ENCODE data around the gene EXOC4. TPM values are rescaled to one million over a fixed set of nuclear protein-coding genes. Genes with fewer than 3 reads are reported as not detected.

The EXOC4 gene
- total RNA-seq, 1 donor from 2014 or later: 145 TPM

- DNase-seq (ENCODE audit: low spot score, unreplicated experiment): no peak
- Mint-ChIP-seq H3K4me1 (ENCODE audit: low read depth) (no peaks in the 10 kb centered on the region), H3K9me3 (ENCODE audit: low read depth) (no peaks in the 10 kb centered on the region), H3K27me3 (no peaks in the 10 kb centered on the region), H3K36me3 (ENCODE audit: insufficient read depth) (peaks cover 2% of the 10 kb centered on the region), H3K4me3 (ENCODE audit: low read depth) (no peak overlapping the region), H3K27ac (no peak overlapping the region)
- no peak for TF ChIP-seq CTCF (IDR thresholded peaks at IDR 0.05; ENCODE audit: unreplicated experiment)
These were observed 544.2 kb downstream of the EXOC4 start for GRCh38 chr7:133796782-133797745.

- Mint-ChIP-seq H3K4me3 (ENCODE audit: low read depth) (no peak overlapping the region), H3K27ac (no peak overlapping the region), H3K36me3 (ENCODE audit: insufficient read depth) (peaks cover 2% of the 10 kb centered on the region), H3K9me3 (ENCODE audit: low read depth) (no peaks in the 10 kb centered on the region), H3K27me3 (no peaks in the 10 kb centered on the region), H3K4me1 (ENCODE audit: low read depth) (no peaks in the 10 kb centered on the region)
- DNase-seq (ENCODE audit: low spot score, unreplicated experiment): no peak
- TF ChIP-seq CTCF (IDR thresholded peaks at IDR 0.05; ENCODE audit: unreplicated experiment): no peak
These were observed 545.1 kb downstream of the EXOC4 start for GRCh38 chr7:133797818-133798520.

GRCh38 chr7:133801341-133801740, 548.5 kb downstream of the EXOC4 start:
- DNase-seq (ENCODE audit: low spot score, unreplicated experiment): no peak
- no peak overlapping the region for H3K4me3 Mint-ChIP-seq (ENCODE audit: low read depth)
- H3K27ac Mint-ChIP-seq: no peak overlapping the region
- H3K36me3 Mint-ChIP-seq (ENCODE audit: insufficient read depth): no peaks in the 10 kb centered on the region
- no peaks in the 10 kb centered on the region for H3K4me1 Mint-ChIP-seq (ENCODE audit: low read depth)
- H3K27me3 Mint-ChIP-seq: no peaks in the 10 kb centered on the region
- no peak for TF ChIP-seq CTCF (IDR thresholded peaks at IDR 0.05; ENCODE audit: unreplicated experiment)
- no peaks in the 10 kb centered on the region for H3K9me3 Mint-ChIP-seq (ENCODE audit: low read depth)

GRCh38 chr7:133804127-133804526, 551.2 kb downstream of the EXOC4 start:
- no peak overlapping the region for H3K4me3 Mint-ChIP-seq (ENCODE audit: low read depth)
- no peaks in the 10 kb centered on the region for H3K9me3 Mint-ChIP-seq (ENCODE audit: low read depth)
- DNase-seq (ENCODE audit: low spot score, unreplicated experiment): no peak
- no peaks in the 10 kb centered on the region for H3K4me1 Mint-ChIP-seq (ENCODE audit: low read depth)
- TF ChIP-seq CTCF (IDR thresholded peaks at IDR 0.05; ENCODE audit: unreplicated experiment): no peak
- no peaks in the 10 kb centered on the region for H3K36me3 Mint-ChIP-seq (ENCODE audit: insufficient read depth)
- H3K27me3 Mint-ChIP-seq: no peaks in the 10 kb centered on the region
- no peak overlapping the region for H3K27ac Mint-ChIP-seq

- no peaks in the 10 kb centered on the region for H3K36me3 Mint-ChIP-seq (ENCODE audit: insufficient read depth)
- no peak for DNase-seq (ENCODE audit: low spot score, unreplicated experiment)
- TF ChIP-seq CTCF (IDR thresholded peaks at IDR 0.05; ENCODE audit: unreplicated experiment): no peak
These were observed 552.5 kb downstream of the EXOC4 start for GRCh38 chr7:133805426-133805825.

More at GRCh38 chr7:133805426-133805825, 552.5 kb downstream of the EXOC4 start:
- no peak overlapping the region for H3K27ac Mint-ChIP-seq
- no peaks in the 10 kb centered on the region for H3K4me1 Mint-ChIP-seq (ENCODE audit: low read depth)
- no peak overlapping the region for H3K4me3 Mint-ChIP-seq (ENCODE audit: low read depth)
- H3K27me3 Mint-ChIP-seq: no peaks in the 10 kb centered on the region
- H3K9me3 Mint-ChIP-seq (ENCODE audit: low read depth): no peaks in the 10 kb centered on the region

All from progenitor cell of endocrine pancreas (in vitro differentiated cells).